ENCODE data around the gene NCS1. TPM values are rescaled to one million over a fixed set of nuclear protein-coding genes. Genes with fewer than 3 reads are reported as not detected.

Gene NCS1
- total and polyA plus RNA-seq, 9 of the 15 experiments (the other 6 are each of a cell fraction or from before 2014, with no cell fraction given) = 0.28 to 27.0 (median 9.6) TPM

DNA sequence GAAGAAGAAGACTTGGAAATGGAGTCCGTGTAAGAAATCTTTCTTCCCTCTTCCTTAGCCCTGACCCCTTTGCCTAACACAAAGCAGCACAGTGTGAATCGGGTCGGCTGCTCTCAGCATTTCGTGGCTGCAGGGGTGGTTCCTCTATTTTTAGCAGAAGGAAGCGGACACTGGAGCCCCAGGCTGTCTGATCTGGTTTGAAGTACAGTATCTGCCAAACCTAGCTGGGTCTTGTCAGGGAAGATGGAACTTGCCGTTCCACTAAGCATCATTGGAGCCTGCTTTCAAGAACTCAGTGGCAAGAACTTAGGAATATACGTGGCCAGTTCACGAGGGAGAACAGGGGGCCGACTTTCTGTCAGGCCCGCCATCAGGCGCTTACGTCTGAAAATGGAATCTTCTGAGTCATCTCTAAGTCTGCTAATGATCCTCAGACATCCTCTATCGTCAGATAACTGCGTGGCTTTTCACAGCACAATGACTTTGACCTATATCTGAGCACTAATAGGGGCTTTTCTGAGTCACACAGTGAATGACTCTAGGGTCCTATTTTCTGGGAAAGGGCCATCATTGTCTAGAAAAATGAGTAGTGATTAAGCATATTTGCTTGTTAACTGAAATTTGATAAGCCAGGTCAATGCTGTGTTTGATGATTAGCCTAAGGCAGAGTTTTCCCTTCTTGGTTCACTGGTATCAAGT is 43.3 kb upstream of the NCS1 start (continued):
- TF ChIP-seq CUX1 (CRISPR knock-in tag; IDR thresholded peaks at IDR 0.05) (no peak), ZNF146 (CRISPR knock-in tag; IDR thresholded peaks at IDR 0.05; ENCODE audit: unreplicated experiment) (no peak), PHF8 (IDR thresholded peaks at IDR 0.05; ENCODE audit: borderline replicate concordance, low read length) (no peak), RBM34 (IDR thresholded peaks at IDR 0.05; ENCODE audit: borderline replicate concordance, insufficient read depth, low read length) (no peak), NFE2 (IDR thresholded peaks at IDR 0.05; ENCODE audit: low read depth) (0 out of 2 replicates have a peak, but pooled peaks have one; percentile 21), CBX1 (IDR thresholded peaks at IDR 0.05; ENCODE audit: low read depth) (no peak), PTRF (tag; IDR thresholded peaks at IDR 0.05) (no peak), PHB2 (IDR thresholded peaks at IDR 0.05; ENCODE audit: low read depth) (no peak), RFX1 (IDR thresholded peaks at IDR 0.05) (no peak), ASH1L (IDR thresholded peaks at IDR 0.05; ENCODE audit: borderline replicate concordance, low read depth, partially characterized antibody) (no peak), L3MBTL2 (IDR thresholded peaks at IDR 0.05) (no peak), MAFF (IDR thresholded peaks at IDR 0.05; ENCODE audit: low read length) (no peak), MITF (IDR thresholded peaks at IDR 0.05) (no peak), FOXA1 (IDR thresholded peaks at IDR 0.05; ENCODE audit: borderline replicate concordance) (no peak), KDM1A (IDR thresholded peaks at IDR 0.05) (peak; percentile 43 to 67; a peak in 3 of 4 replicates), ZFP36 (IDR thresholded peaks at IDR 0.05; ENCODE audit: low read depth, low read length, partially characterized antibody) (no peak), ZNF639 (CRISPR knock-in tag; conservative IDR thresholded peaks at IDR 0.05 in 1 of 2, IDR thresholded peaks at IDR 0.05 in 1 of 2) (no peak), JUND (IDR thresholded peaks at IDR 0.05; ENCODE audit: borderline replicate concordance, low read depth, low read length) (peak; percentile 29; the same call in 1 of the 2 replicates), JUND (tag; IDR thresholded peaks at IDR 0.05; ENCODE audit: borderline replicate concordance, low read depth, low read length) (peak; percentile 39; the same call in 2 of the 3 replicates)
- TF ChIP-seq, protein P1, sequence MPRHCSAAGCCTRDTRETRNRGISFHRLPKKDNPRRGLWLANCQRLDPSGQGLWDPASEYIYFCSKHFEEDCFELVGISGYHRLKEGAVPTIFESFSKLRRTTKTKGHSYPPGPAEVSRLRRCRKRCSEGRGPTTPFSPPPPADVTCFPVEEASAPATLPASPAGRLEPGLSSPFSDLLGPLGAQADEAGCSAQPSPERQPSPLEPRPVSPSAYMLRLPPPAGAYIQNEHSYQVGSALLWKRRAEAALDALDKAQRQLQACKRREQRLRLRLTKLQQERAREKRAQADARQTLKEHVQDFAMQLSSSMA (CRISPR knock-in tag; IDR thresholded peaks at IDR 0.05) = no peak

All from K562 (cell line).